ENCODE results near the gene FAM184B.

The FAM184B gene

GRCh38 chr4:17781300-17782287 lies at the start of gene FAM184B:
FAM184B (minus strand) TSS chr4:17781621; CDS start chr4:17781299, 322 bp downstream.
- no peak for DNase-seq (ENCODE audit: low spot score)

DNA sequence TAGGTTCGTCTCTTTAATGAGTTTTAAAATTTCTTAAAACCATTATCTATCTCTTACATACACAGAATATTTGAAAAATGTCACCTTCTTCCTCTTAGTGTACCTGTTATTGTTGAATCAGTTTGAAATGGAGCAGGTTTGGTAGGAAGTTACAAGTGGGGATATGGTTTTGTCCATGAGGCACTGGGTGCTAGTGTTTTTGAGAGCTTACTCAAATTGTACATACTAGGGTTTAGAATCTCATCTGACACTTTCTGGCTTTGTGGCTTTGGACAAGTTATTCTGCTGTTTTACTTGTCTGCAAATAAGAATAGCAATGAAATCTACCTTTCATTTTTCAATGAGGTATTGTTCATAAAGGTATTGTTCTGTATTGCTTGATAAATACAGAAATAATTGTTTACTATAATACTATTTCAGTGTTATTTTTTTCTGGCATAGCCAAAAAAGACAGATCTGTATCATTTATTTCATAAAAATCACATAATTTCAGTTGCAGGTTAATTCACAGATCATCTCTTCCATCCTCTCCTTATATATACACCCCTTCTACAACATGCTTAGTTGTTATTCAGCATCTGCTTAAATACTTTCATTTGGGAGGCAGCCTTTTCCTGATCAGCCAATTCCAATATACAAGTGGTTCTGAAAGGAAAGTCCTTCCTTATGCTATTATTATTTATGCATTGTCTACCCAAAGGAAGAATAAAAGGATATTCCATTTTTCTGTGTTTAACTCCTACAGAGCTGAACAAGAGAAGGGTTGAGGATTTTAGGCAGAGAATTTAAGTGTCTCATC lies 42.6 kb upstream of the FAM184B start:
- DNase-seq (ENCODE audit: low spot score): no peak

DNA sequence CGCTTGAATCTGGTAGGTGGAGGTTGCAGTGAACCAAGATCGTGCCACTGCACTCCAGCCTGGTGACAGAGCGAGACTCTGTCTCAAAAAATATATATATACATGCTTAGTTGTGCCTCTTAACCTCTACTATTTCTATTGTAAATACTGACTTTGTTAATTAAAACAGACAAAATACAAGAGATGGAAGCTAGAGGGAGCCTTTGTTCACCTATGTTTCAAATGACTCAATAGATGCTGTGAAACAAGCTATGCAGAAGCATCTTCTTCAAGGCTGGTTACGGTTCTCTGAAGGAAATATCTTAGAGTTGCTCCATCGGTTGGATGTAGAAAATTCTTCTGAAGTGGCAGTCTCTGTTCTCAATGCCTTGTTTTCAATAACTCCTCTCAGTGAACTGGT lies 35.6 kb upstream of the FAM184B start:
- peak; percentile 50 for DNase-seq (ENCODE audit: low spot score)

DNA sequence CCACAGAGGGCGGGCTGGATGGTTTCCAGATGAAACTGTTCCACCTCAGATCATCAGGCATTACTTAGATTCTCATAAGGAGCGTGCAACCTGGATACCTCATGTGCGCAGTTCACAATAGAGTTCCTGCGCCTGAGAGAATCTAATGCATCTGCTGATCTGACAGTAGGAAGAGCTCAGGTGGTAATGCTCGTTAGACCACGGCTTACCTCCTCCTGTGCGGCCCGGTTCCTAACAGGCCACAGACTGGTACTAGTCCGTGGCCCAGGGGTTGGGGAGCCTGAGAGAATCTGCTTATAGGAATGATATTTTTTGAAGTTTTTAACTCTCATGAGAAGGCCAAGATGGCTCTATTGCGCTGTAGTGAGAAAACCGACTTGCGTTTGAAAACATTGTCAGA lies 34.7 kb upstream of the FAM184B start:
- no peak for DNase-seq (ENCODE audit: low spot score)

GRCh38 chr4:17814140-17814539 lies 32.7 kb upstream of the FAM184B start:
- no peak for DNase-seq (ENCODE audit: low spot score)

DNA sequence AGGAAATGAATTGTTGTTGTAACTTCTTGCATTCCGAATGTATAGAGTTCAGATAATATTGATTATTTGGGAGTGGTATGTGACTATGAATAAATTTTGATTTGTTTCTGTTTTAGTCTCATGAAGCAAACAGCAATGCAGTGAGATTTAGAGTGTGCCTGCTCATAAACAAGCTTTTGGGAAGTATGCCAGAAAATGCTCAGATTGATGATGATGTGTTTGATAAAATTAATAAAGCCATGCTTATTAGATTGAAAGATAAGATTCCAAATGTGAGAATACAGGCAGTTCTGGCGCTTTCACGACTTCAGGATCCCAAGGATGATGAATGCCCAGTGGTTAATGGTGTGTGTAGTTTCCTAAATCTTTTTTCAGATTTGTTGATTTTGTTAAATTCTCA lies 31.4 kb upstream of the FAM184B start:
- DNase-seq (ENCODE audit: low spot score): no peak

DNA sequence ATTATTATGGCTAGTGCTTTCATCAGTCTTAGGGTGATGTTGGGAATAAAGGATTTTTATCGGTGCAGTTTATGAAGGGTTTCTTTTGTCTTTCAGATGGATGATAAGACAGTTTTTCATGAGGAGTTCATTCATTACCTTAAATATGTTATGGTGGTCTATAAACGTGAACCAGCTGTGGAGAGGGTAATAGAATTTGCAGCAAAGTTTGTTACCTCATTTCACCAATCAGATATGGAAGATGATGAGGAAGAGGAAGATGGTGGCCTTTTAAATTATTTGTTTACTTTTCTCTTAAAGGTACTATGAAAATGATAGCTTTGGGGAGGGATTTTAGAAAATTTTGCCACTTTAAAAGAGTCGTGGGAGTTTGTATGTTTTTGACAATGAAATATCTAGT lies 30.7 kb upstream of the FAM184B start:
- DNase-seq (ENCODE audit: low spot score): no peak

DNA sequence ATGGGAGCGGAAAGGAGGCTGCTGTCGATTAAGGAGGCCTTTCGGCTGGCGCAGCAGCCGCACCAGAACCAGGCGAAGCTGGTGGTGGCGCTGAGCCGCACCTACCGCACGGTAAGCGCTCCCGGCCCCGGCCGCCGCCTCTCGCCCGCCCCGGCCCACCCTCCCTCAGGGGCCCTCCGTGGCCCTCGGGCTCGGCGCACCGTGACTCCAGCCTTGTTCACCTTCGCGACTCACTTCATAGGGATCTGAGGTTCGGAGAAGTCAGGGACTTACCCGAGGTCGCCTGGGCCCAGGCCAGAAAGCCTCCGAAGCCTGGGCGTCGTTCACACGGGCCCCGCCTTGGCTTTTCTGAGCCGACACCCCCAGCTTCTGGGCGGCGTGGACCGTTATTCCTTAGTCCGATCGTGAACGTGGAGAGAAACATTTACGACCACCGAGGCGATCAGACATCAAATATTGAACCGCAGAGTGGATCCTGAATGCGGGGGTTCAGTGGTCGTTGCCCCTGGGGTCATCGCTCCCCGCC lies 29.7 kb upstream of the FAM184B start:
- DNase-seq (ENCODE audit: low spot score): no peak

- DNase-seq (ENCODE audit: low spot score): peak; percentile 99
These were observed 29.0 kb upstream of the FAM184B start, which contains the start of the genes DCAF16 and NCAPG for GRCh38 chr4:17810260-17811077. DCAF16 (minus strand) TSS chr4:17810757; CDS start chr4:17804141, 6,616 bp downstream. NCAPG (plus strand) TSS chr4:17810979; CDS start chr4:17811078, 99 bp downstream.

DNA sequence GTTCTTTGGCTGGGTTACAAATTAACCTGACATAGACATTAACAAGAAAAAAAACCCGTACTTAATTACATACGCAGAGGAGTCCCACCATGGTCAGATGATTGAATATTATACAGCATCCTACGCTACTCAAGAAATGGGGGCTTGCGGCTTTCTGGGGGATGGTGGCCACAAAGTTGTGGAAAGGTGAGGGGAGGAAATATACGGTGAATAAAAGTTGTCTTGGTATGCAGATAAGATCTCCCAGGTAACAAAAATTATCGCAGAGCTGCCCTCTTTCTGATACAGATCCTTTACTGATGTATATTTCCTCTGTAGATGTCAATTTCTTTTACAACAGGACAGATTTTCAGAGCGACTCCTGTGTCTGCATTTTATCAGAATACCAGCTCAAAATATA lies 28.2 kb upstream of the FAM184B start:
- DNase-seq (ENCODE audit: low spot score): no peak

DNA sequence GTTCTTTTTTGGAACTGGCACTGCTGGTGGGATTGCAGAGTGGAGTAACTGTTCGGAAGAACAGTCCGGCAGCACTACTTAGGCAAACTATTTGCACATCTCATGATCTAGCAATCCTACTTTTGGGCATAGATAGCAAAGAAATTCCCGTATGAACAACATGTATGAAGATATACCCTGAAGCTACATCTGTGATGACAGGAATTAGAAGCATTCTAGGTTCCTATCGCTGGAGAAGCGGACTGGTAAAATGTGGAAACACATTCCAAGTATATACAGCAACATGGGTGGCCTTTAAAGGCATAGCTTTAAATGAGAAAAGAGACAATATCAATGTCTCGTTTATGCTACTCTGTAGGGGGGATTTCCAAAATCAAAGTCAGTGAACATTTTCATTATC lies 26.0 kb upstream of the FAM184B start:
- no peak for DNase-seq (ENCODE audit: low spot score)

DNA sequence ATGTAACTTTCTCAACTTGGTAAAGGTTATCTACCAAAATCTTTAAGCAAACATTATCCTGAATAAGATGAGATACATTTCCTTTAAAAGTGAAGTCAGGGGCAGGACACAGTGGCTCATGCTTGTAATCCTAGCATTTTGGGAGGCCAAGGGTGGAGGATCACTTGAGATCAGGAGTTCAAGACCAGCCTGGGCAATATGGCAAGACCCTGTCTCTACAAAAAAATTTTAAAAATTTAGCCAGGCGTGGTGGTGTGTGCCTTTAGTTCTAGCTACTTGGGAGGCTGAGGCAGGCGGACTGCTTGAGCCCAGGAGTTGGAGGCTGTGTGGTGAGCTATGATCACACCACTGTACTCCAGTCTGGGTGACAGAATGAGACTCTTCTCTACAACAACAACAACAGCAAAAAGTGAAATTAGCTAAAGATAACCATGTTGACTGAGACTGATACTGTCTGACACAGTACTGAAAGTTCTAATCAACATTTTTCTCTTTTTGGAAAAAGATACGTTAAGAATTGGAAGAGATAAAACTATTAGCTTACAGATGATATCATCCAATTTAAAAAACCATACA lies 24.2 kb upstream of the FAM184B start:
- DNase-seq (ENCODE audit: low spot score): no peak

- DNase-seq (ENCODE audit: low spot score): no peak
These were observed 16.4 kb upstream of the FAM184B start for GRCh38 chr4:17797808-17798207.

DNA sequence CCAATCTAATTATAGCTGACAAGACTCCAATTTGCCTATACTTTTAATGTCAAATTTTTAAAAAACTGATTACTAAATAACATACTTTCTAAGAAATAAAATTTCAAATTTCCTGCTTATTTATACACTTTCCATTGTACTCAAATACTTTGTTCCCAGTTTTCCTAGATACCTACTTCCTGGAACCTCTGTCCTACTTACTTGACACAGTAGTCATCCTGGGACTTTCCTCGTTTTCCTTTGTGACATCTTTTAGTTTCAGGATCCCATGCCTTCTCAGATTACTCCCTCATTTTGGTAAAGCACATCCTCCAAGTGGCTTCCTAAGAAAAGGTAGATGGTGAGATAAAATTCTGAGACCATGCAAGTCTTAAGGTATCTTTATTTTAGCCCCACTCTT lies 13.3 kb upstream of the FAM184B start:
- no peak for DNase-seq (ENCODE audit: low spot score)

- no peak for DNase-seq (ENCODE audit: low spot score)
These were observed 7.5 kb upstream of the FAM184B start for GRCh38 chr4:17788956-17789355.

- no peak for DNase-seq (ENCODE audit: low spot score)
These were observed 5.9 kb upstream of the FAM184B start for GRCh38 chr4:17787315-17787714.

GRCh38 chr4:17786567-17786966 lies 5.1 kb upstream of the FAM184B start:
- no peak for DNase-seq (ENCODE audit: low spot score)

DNA sequence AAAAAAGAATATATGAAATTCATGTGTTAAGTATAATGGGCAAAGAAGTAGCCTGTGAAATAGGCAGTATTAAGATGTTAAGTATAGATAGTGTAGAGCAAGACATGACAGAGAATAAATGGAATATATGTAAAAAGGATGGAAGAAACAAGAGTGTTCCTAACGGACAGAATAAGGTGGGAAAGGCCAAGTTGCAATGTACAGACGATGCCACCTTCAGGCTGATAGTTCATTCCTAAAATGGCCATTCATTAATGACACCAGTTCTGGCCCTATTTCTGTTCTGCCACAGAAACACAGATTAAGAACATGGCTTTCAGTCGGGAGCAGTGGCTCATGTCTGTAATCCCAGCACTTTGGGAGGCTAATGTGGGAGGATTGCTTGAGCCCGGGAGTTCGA lies 4.4 kb upstream of the FAM184B start:
- no peak for DNase-seq (ENCODE audit: low spot score)

DNA sequence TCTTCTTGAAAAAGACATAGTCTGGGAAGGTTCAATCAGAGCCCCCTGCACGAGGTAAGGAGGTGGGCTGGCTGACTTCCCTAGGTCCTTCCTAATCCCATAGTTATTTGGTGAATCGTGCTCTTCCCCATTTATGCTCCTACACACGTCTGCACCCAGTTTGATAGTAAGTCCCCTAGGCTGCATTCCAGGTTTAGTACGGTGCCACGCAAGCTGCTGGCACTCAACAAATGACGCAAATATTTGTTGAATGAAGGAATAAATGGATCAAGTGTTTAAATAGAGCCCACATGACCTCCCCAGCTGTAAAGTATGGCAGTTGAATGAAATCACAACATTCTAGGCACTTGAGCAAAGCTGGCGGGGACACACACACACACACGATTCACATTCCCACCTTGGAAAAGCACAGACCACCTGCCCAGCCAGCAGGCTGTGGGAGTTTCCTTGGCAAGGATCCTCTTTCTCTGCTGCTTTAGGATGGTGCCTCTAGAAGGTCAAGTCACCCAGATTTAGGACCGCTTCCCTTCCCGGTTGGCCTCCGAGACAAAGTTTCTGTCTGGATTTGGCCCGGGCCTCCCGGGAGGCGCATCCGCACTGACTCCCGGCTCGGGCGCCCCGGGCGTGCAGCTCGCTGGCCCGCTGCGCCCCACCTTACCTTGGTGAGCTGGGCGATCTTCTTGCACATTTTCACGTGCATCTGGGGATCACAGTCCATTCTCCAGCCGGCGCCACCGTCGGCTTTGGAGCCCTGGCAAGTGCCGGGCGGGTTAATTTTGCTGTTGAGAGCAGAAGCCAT lies 721 bp downstream of the FAM184B start:
- no peak for DNase-seq (ENCODE audit: low spot score)

DNA sequence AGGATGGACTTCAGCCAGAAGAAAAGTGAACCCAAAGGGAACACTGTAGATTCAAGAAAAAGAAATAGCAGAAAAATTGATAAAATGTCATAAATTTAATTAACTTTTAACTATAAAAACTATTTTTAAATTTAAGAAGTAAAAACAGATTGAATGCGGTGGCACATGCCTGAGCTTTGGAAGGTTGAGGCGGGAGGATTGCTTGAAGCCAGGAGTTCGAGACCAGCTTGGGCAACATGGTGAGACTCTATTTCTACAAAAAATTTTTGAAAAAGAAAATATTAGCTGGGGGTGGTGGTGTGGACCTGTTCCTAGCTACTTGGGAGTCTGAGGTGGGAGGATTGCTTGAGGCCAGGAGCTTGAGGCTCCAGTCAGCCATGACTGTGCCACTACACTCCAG lies 3.0 kb downstream of the FAM184B start:
- DNase-seq (ENCODE audit: low spot score): no peak
